ENCODE data around the gene CISTR. TPM values are rescaled to one million over a fixed set of nuclear protein-coding genes. Genes with fewer than 3 reads are reported as not detected.

CISTR gene
- total RNA-seq, 1 experiment from 2014 or later = not detected

DNA sequence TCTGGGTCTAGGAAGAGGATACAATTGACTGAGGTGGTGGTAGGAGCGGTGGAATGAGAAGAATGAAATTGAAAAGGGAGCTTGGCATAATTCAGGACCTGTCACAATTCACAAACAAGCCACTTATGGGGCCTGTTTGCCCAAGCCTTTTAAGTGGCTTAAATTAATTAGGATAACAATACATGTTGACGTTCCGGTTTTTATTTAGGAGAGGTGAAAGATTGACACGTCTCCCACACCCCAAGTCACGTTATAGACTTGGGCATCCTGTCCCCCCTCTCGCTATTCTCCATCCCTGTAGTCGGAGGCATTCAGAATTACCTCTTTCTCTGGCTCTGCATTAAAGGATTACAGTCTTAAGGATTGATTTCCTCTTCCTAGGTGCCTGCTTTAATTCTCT lies 23.6 kb downstream of the CISTR start:
- DNase-seq = no peak
- Mint-ChIP-seq H3K36me3 (ENCODE audit: insufficient read depth in 1 of 3, low read depth in 3 of 3) (no peaks in the 10 kb centered on the region), H3K9me3 (no peaks in the 10 kb centered on the region; a peak in 1 of 5 replicates)

More for the DNA sequence above, 23.6 kb downstream of the CISTR start:
- H3K79me2 ChIP-seq (ENCODE audit: insufficient read depth, low read length) = no peaks in the 10 kb centered on the region
- peaks cover 2% of the 10 kb centered on the region for H4K20me1 ChIP-seq (ENCODE audit: control insufficient read depth, insufficient read depth, insufficient read length)
- Mint-ChIP-seq H3K4me3 (peak overlapping the region; percentile 89 to 96), H3K27me3 (ENCODE audit: low read depth) (peaks cover 19% of the 10 kb centered on the region), H3K4me1 (peaks cover 21 to 28% of the 10 kb centered on the region in 2 experiments), H3K27ac (no peak overlapping the region)
- H3K27me3 ChIP-seq (ENCODE audit: insufficient read depth, low read length) = no peaks in the 10 kb centered on the region
- H3K23ac ChIP-seq (ENCODE audit: insufficient read length, low read depth, low read length) = no peak overlapping the region
- H3K9ac ChIP-seq (ENCODE audit: extremely low read depth, insufficient read length, low read length) = no peak overlapping the region
- no peaks in the 10 kb centered on the region for H3K4me1 ChIP-seq (ENCODE audit: insufficient read depth, low read length)
- H4K8ac ChIP-seq (replicated peaks; ENCODE audit: insufficient read length, low read depth, low read length) = no peak overlapping the region
- H3K23me2 ChIP-seq (ENCODE audit: insufficient read length, low read depth, low read length, poor library complexity, severe bottlenecking) = peaks cover 8% of the 10 kb centered on the region
- H3K79me1 ChIP-seq (ENCODE audit: insufficient read depth, low read depth, low read length, poor library complexity, severe bottlenecking) = no peaks in the 10 kb centered on the region
- no peak overlapping the region for H3K14ac ChIP-seq (ENCODE audit: insufficient read depth, low read length)
- no peak overlapping the region for H2BK20ac ChIP-seq (ENCODE audit: low read depth, low read length, poor library complexity, severe bottlenecking)
- no peak overlapping the region for H4K5ac ChIP-seq (ENCODE audit: insufficient read length, low read depth, low read length)
- no peak overlapping the region for H4K91ac ChIP-seq (ENCODE audit: insufficient read length, low read depth, low read length)
- H2BK15ac ChIP-seq (ENCODE audit: low read depth, low read length) = no peak overlapping the region
- no peak overlapping the region for H2AFZ ChIP-seq (ENCODE audit: low read length)
- TF ChIP-seq, protein P1, sequence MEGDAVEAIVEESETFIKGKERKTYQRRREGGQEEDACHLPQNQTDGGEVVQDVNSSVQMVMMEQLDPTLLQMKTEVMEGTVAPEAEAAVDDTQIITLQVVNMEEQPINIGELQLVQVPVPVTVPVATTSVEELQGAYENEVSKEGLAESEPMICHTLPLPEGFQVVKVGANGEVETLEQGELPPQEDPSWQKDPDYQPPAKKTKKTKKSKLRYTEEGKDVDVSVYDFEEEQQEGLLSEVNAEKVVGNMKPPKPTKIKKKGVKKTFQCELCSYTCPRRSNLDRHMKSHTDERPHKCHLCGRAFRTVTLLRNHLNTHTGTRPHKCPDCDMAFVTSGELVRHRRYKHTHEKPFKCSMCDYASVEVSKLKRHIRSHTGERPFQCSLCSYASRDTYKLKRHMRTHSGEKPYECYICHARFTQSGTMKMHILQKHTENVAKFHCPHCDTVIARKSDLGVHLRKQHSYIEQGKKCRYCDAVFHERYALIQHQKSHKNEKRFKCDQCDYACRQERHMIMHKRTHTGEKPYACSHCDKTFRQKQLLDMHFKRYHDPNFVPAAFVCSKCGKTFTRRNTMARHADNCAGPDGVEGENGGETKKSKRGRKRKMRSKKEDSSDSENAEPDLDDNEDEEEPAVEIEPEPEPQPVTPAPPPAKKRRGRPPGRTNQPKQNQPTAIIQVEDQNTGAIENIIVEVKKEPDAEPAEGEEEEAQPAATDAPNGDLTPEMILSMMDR (conservative IDR thresholded peaks at IDR 0.05) = no peak
- H3T11ph ChIP-seq (ENCODE audit: low read length) = no peak overlapping the region
- H2BK5ac ChIP-seq (ENCODE audit: insufficient read length, low read length) = no peak overlapping the region
- H3K4me2 ChIP-seq (ENCODE audit: insufficient read depth, insufficient read length, low read length) = peak overlapping the region; percentile 89
- no peak overlapping the region for H2BK12ac ChIP-seq (ENCODE audit: insufficient read length, low read depth, low read length)
- no peak overlapping the region for H3K27ac ChIP-seq (ENCODE audit: insufficient read length, low read depth, low read length)
- WGBS (ENCODE audit: extremely low coverage, insufficient read length, low lambda C conversion rate) = no CpG with 5 or more reads among the region's 7 CpGs
- no peaks in the 10 kb centered on the region for H3K9me3 ChIP-seq (ENCODE audit: control insufficient read depth, low read depth, low read length)
- no peak overlapping the region for H2BK120ac ChIP-seq (ENCODE audit: low read depth, low read length, poor library complexity, severe bottlenecking)
- no peak overlapping the region for H2AK5ac ChIP-seq (ENCODE audit: insufficient read length, low read length)
- no peak overlapping the region for H3K56ac ChIP-seq (ENCODE audit: insufficient read length, low read depth, low read length)
- H3K4ac ChIP-seq (ENCODE audit: low read depth, low read length) = no peak overlapping the region
- H3K18ac ChIP-seq (ENCODE audit: insufficient read length, low read depth, low read length) = no peak overlapping the region
